Activated CD4-positive, alpha-beta T cell treated with anti-CD3 and anti-CD28 coated beads, Interleukin-10, Interleukin-2, amounts not matched to agents 100 ng/mL and 50 ng/mL, durations not matched to agents 16 hours and 8 hours (primary cell): Measurements from ENCODE around the gene SDC3.

Experiments
- DNase-seq: peaks from one replicate; pipeline ENCODE4 v3.0.0-alpha.2; 2020

The SDC3 gene

GRCh38 chr1:30846587-30846986 is 62.0 kb downstream of the SDC3 start:
- no peak for DNase-seq

GRCh38 chr1:30845904-30846290 is 62.7 kb downstream of the SDC3 start:
- DNase-seq, result no peak

GRCh38 chr1:30845237-30845903 is 63.2 kb downstream of the SDC3 start:
- no peak for DNase-seq

- no peak for DNase-seq
Observed at GRCh38 chr1:30844631-30845030, 63.9 kb downstream of the SDC3 start.

- DNase-seq, result no peak
Observed at GRCh38 chr1:30842697-30843354, 65.7 kb downstream of the SDC3 start.

GRCh38 chr1:30840904-30841598 is 67.5 kb downstream of the SDC3 start:
- no peak for DNase-seq

GRCh38 chr1:30839827-30840359 is 68.7 kb downstream of the SDC3 start:
- DNase-seq, result no peak

- DNase-seq, result no peak
Observed at GRCh38 chr1:30838996-30839395, 69.6 kb downstream of the SDC3 start.

- DNase-seq, result no peak
Observed at GRCh38 chr1:30837653-30838052, 70.9 kb downstream of the SDC3 start.

GRCh38 chr1:30834253-30834652 is 74.3 kb downstream of the SDC3 start:
- no peak for DNase-seq

- DNase-seq, result no peak
Observed at GRCh38 chr1:30830537-30830936, 78.0 kb downstream of the SDC3 start.

- DNase-seq, result no peak
Observed at GRCh38 chr1:30829889-30830288, 78.7 kb downstream of the SDC3 start.

GRCh38 chr1:30824736-30825429 is 83.7 kb downstream of the SDC3 start:
- no peak for DNase-seq

- DNase-seq, result peak; percentile 79
Observed at GRCh38 chr1:30823969-30824735, 84.4 kb downstream of the SDC3 start.

GRCh38 chr1:30823627-30823968 is 85.0 kb downstream of the SDC3 start:
- DNase-seq, result no peak

- peak; percentile 26 for DNase-seq
Observed at GRCh38 chr1:30822966-30823581, 85.5 kb downstream of the SDC3 start.

- DNase-seq, result no peak
Observed at GRCh38 chr1:30822006-30822405, 86.6 kb downstream of the SDC3 start.

- no peak for DNase-seq
Observed at GRCh38 chr1:30820299-30820698, 88.3 kb downstream of the SDC3 start.
